GM12878 (cell line): ENCODE measurements around the gene MAML2. TPM values are rescaled to one million over a fixed set of nuclear protein-coding genes. Genes with fewer than 3 reads are reported as not detected.

Experiments
- ATAC-seq: fragments of 200-7000 bp; cut with Tn5 transposase; 3 replicates; pipeline ENCODE4 v1.9.1; 2020; ENCODE audit warnings: mild to moderate bottlenecking, moderate library complexity
- BruUV-seq: library from RNA; stranded (reverse); fragments of 400-500 nt; replicated peaks from 2 replicates; lab custom pipeline; 2021; lab: Mats Ljungman, UMichigan
- CTCF ChIA-PET: fragments of 300-600 bp; sonication (Branson Sonifier 250); formaldehyde crosslinking; extraction: SDS; loops from one replicate; lab custom pipeline; 2021; ENCODE audit warnings: inconsistent platforms; lab: Yijun Ruan, JAX
- POLR2A ChIA-PET: fragments of 350-600 bp; formaldehyde crosslinking; extraction: SDS; loops from one replicate; lab custom pipeline; 2021; ENCODE audit warnings: inconsistent platforms; lab: Charles Lee
- RAD21 ChIA-PET: fragments of 300-600 bp; sonication (Branson Sonifier 250); formaldehyde crosslinking; loops from one replicate; lab custom pipeline; 2023; ENCODE audit warnings: antibody characterized with exemption; ENCODE audit not compliant: unreplicated experiment; lab: Charles Lee
- SMC1A ChIA-PET: fragments of 300-600 bp; sonication (Branson Sonifier 250); formaldehyde crosslinking; loops from one replicate; lab custom pipeline; 2023; ENCODE audit not compliant: unreplicated experiment, uncharacterized antibody; lab: Charles Lee
- DNase-seq: peaks from one replicate; pipeline ENCODE4 v3.0.0-alpha.2; 2011; ENCODE audit warnings: low read depth, low spot score
- FAIRE-seq: peaks from 3 replicates; lab custom pipeline; 2011; peaks lifted over from hg19 to GRCh38; lab: Jason Lieb, UNC
- H2AFZ ChIP-seq: 2 replicates; pipeline ENCODE4 v1.6.0; 2011; ENCODE audit warnings: low read depth, low read length, control low read depth; ENCODE audit not compliant: control insufficient read depth
- H3K27ac ChIP-seq: 2 replicates; pipeline ENCODE4 v1.5.1; 2011; ENCODE audit warnings: control low read depth; ENCODE audit not compliant: control insufficient read depth, insufficient read depth
- H3K27me3 ChIP-seq, 2 experiments: replicated peaks in 1 of 2; 2 replicates each; pipeline versions ENCODE4 v1.6.0 to v1.6.1; 2011; ENCODE audit warnings: low read length in 1 of 2; ENCODE audit not compliant: control insufficient read depth in 2 of 2, insufficient read depth in 2 of 2
- H3K36me3 ChIP-seq, 2 experiments: 2 replicates each; pipeline ENCODE4 v1.5.1; 2011; ENCODE audit warnings: low read length in 1 of 2; ENCODE audit not compliant: control insufficient read depth in 2 of 2, insufficient read depth in 2 of 2
- H3K4me1 ChIP-seq: 2 replicates; pipeline ENCODE4 v1.6.1; 2011; ENCODE audit warnings: mild to moderate bottlenecking, low read length, moderate library complexity, mixed read lengths; ENCODE audit not compliant: control insufficient read depth, insufficient read depth
- H3K4me2 ChIP-seq: 2 replicates; pipeline ENCODE4 v1.6.0; 2011; ENCODE audit warnings: control low read depth; ENCODE audit not compliant: control insufficient read depth, insufficient read depth
- H3K4me3 ChIP-seq: fragments of 200-600 bp; sonication (generic); 2 replicates; pipeline ENCODE4 v1.5.1; 2016
- H3K79me2 ChIP-seq: 2 replicates; pipeline ENCODE4 v1.6.0; 2011; ENCODE audit warnings: low read length; ENCODE audit not compliant: control insufficient read depth, insufficient read depth
- H3K9ac ChIP-seq: 2 replicates; pipeline ENCODE4 v1.8.0; 2011; ENCODE audit warnings: low read length, control low read depth, mixed read lengths; ENCODE audit not compliant: control insufficient read depth, insufficient read depth
- H3K9me3 ChIP-seq: replicated peaks from 3 replicates; pipeline ENCODE4 v1.5.1; 2011; ENCODE audit warnings: mild to moderate bottlenecking, low read length; ENCODE audit not compliant: control insufficient read depth, insufficient read depth
- H4K20me1 ChIP-seq: 2 replicates; pipeline ENCODE4 v1.6.0; 2011; ENCODE audit not compliant: control insufficient read depth, insufficient read depth
- EZH2 ChIP-seq: IDR thresholded peaks from 2 replicates; pipeline ENCODE4 v1.6.1; 2012; ENCODE audit warnings: low read depth, mild to moderate bottlenecking, control low read depth, inconsistent platforms, low read length, borderline replicate concordance; ENCODE audit not compliant: control insufficient read depth
- GABPA ChIP-seq: IDR thresholded peaks from 2 replicates; pipeline ENCODE4 v1.6.1; 2014; ENCODE audit warnings: antibody characterized with exemption, low read depth, mild to moderate bottlenecking, inconsistent platforms
- LARP7 ChIP-seq: fragments of 450-650 bp; IDR thresholded peaks from 2 replicates; pipeline ENCODE4 v1.6.1; 2017; ENCODE audit warnings: mild to moderate bottlenecking
- MTA2 ChIP-seq: fragments of 450-650 bp; IDR thresholded peaks from 2 replicates; pipeline ENCODE4 v1.6.1; 2016; ENCODE audit warnings: low read depth, mild to moderate bottlenecking, moderate library complexity
- MXI1 ChIP-seq: fragments of 150-350 bp; IDR thresholded peaks from 2 replicates; pipeline ENCODE4 v1.6.1; 2011; ENCODE audit warnings: low read depth, mild to moderate bottlenecking, inconsistent platforms, low read length, improper control_type of control experiment
- NRF1 ChIP-seq: conservative IDR thresholded peaks from 2 replicates; pipeline ENCODE4 v1.6.1; 2011; ENCODE audit warnings: mild to moderate bottlenecking, low read depth, low read length, improper control_type of control experiment
- PML ChIP-seq: IDR thresholded peaks from 2 replicates; pipeline ENCODE4 v1.6.1; 2012; ENCODE audit warnings: low read length, inconsistent platforms
- POLR2AphosphoS5 ChIP-seq: IDR thresholded peaks from 2 replicates; pipeline ENCODE4 v1.6.1; 2011; ENCODE audit warnings: mild to moderate bottlenecking, low read length, inconsistent platforms
- RCOR1 ChIP-seq: conservative IDR thresholded peaks from 2 replicates; pipeline ENCODE4 v1.6.1; 2012; ENCODE audit warnings: low read depth, low read length, improper control_type of control experiment
- STAT3 ChIP-seq: IDR thresholded peaks from 2 replicates; pipeline ENCODE4 v1.6.1; 2011; ENCODE audit warnings: low read depth, low read length, improper control_type of control experiment
- SUPT20H ChIP-seq: IDR thresholded peaks from 2 replicates; pipeline ENCODE4 v1.6.1; 2011; ENCODE audit warnings: low read depth, mild to moderate bottlenecking, low read length, moderate library complexity, borderline replicate concordance; ENCODE audit not compliant: control insufficient read depth
- WRNIP1 ChIP-seq: IDR thresholded peaks from 2 replicates; pipeline ENCODE4 v1.6.1; 2011; ENCODE audit warnings: low read depth, low read length, improper control_type of control experiment, borderline replicate concordance
- ZBED1 ChIP-seq: IDR thresholded peaks from 2 replicates; pipeline ENCODE4 v1.6.1; 2016; ENCODE audit warnings: borderline replicate concordance
- ZZZ3 ChIP-seq: IDR thresholded peaks from 2 replicates; pipeline ENCODE4 v1.6.1; 2011; ENCODE audit warnings: low read depth; ENCODE audit not compliant: control insufficient read depth, insufficient read length
- WGBS: methylation state at CpG from one replicate; pipeline ENCODE4 v1.1.6; 2016; ENCODE audit warnings: low lambda C conversion rate; ENCODE audit not compliant: insufficient replicate concordance, insufficient coverage; ENCODE audit errors: missing lambda C conversion rate; 5-methylcytosine and 5-hydroxymethylcytosine counted together
- in situ Hi-C: fragments of 300-500 bp; cut with MboI; formaldehyde crosslinking; loops from 9 replicates; pipeline ENCODE4 v1.14.3; 2018; ENCODE audit warnings: mixed read lengths
- intact Hi-C: fragments of 100-400 bp; cut with micrococcal nuclease; formaldehyde crosslinking; loops from one replicate; pipeline ENCODE4 v1.14.2; 2022; ENCODE audit not compliant: unreplicated experiment
- polyA plus RNA-seq, 11 experiments: library from polyadenylated mRNA; depleted of rRNA in 4 of 11; unstranded in 6 of 11; stranded (reverse) in 5 of 11; fragments of >200 nt; fragmentation: Nextera tagmentation in 4 of 11; fragmentation: Illumina TruSeq in 1 of 11; extraction: Ambion mirVana in 4 of 11; extraction: Trizol in 1 of 11; gene quantifications; 1 replicate in 1 of 11; 2 replicates in 10 of 11; pipeline versions ENCODE4 v1.2.1 to v1.2.3, GENCODE V29; 2011 to 2016; ENCODE audit warnings: inconsistent platforms in 2 of 11, missing spikeins in 2 of 11, low read depth in 1 of 11
- total RNA-seq, 4 experiments: library from RNA; depleted of rRNA in 3 of 4; stranded (reverse); fragments of >200 nt in 3 of 4; fragmentation: Illumina TruSeq in 1 of 4; extraction: Trizol in 1 of 4; gene quantifications; 2 replicates each; pipeline versions ENCODE4 v1.2.1 to v1.2.3, GENCODE V29; 2013 to 2021
- TF ChIP-seq, protein P1 (sequence below): IDR thresholded peaks from 2 replicates; pipeline ENCODE4 v1.6.1; 2011; ENCODE audit warnings: borderline replicate concordance, low read depth, mild to moderate bottlenecking, moderate library complexity, mixed read lengths, low read length; ENCODE audit not compliant: insufficient read depth; ENCODE audit errors: extremely low read length
- TF ChIP-seq, protein P2 (sequence below): fragments of 450-650 bp; IDR thresholded peaks from 2 replicates; pipeline ENCODE4 v1.6.1; 2018; ENCODE audit warnings: mild to moderate bottlenecking, low read depth, moderate library complexity; ENCODE audit not compliant: partially characterized antibody
- TF ChIP-seq, protein P3 (sequence below): fragments of 450-650 bp; formaldehyde crosslinking; IDR thresholded peaks from 2 replicates; pipeline ENCODE4 v1.5.0; 2022; ENCODE audit warnings: mild to moderate bottlenecking, missing genetic modification characterization

MAML2 gene
- total and polyA plus RNA-seq, 10 of the 15 experiments (the other 5 are each of a cell fraction or from before 2014, with no cell fraction given) = 2.5 to 15.1 (median 12.0) TPM

DNA sequence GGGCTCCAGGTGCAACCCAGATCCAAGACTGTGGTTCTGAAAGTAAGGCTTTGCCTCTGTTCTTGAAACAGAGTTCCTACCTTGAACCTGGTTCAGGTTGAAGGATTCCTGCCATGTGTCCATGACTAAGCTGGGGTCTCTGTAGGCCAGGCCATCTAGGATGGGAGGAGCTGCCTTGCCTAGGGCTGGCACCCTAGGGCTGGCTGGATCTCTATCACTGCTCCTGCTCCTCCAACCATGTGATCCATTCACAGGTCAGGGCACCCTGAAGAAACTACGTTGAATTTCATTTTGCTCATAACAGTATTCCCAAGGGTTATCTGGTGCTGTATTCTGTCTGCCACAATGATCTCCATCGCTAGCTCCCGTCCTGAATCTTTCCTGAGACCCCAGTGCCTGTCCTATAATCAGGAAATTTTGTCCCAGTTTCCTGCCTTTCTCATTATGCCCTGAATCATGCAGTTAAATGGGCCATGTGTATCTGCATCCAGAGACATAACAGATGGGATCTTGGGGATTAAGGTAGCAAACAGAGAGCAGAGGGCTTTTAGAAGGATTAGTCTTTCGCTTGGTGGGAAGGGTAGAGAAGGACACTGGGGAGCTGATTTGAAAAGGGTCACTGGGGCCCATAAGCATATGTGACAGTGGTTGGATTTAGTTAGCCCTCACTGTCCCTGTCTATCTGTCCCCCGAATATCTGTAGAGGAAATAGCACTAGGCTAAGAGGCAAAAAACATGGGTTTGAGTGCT is 320.9 kb downstream of the MAML2 start:
- H3K9me3 ChIP-seq = no peaks in the 10 kb centered on the region
- H3K4me1 ChIP-seq = no peaks in the 10 kb centered on the region
- no peak for DNase-seq
- BruUV-seq = no TSS peak
- TF ChIP-seq GABPA (no peak), SUPT20H (no peak), RCOR1 (no peak), MXI1 (no peak), WRNIP1 (no peak), LARP7 (no peak), PML (no peak), STAT3 (no peak), MTA2 (no peak), POLR2AphosphoS5 (no peak), ZZZ3 (no peak), NRF1 (no peak), EZH2 (no peak), ZBED1 (no peak)
- TF ChIP-seq, protein P1, sequence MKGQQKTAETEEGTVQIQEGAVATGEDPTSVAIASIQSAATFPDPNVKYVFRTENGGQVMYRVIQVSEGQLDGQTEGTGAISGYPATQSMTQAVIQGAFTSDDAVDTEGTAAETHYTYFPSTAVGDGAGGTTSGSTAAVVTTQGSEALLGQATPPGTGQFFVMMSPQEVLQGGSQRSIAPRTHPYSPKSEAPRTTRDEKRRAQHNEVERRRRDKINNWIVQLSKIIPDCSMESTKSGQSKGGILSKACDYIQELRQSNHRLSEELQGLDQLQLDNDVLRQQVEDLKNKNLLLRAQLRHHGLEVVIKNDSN = no peak
- TF ChIP-seq, protein P2, sequence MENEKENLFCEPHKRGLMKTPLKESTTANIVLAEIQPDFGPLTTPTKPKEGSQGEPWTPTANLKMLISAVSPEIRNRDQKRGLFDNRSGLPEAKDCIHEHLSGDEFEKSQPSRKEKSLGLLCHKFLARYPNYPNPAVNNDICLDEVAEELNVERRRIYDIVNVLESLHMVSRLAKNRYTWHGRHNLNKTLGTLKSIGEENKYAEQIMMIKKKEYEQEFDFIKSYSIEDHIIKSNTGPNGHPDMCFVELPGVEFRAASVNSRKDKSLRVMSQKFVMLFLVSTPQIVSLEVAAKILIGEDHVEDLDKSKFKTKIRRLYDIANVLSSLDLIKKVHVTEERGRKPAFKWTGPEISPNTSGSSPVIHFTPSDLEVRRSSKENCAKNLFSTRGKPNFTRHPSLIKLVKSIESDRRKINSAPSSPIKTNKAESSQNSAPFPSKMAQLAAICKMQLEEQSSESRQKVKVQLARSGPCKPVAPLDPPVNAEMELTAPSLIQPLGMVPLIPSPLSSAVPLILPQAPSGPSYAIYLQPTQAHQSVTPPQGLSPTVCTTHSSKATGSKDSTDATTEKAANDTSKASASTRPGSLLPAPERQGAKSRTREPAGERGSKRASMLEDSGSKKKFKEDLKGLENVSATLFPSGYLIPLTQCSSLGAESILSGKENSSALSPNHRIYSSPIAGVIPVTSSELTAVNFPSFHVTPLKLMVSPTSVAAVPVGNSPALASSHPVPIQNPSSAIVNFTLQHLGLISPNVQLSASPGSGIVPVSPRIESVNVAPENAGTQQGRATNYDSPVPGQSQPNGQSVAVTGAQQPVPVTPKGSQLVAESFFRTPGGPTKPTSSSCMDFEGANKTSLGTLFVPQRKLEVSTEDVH = no peak
- TF ChIP-seq, protein P3, sequence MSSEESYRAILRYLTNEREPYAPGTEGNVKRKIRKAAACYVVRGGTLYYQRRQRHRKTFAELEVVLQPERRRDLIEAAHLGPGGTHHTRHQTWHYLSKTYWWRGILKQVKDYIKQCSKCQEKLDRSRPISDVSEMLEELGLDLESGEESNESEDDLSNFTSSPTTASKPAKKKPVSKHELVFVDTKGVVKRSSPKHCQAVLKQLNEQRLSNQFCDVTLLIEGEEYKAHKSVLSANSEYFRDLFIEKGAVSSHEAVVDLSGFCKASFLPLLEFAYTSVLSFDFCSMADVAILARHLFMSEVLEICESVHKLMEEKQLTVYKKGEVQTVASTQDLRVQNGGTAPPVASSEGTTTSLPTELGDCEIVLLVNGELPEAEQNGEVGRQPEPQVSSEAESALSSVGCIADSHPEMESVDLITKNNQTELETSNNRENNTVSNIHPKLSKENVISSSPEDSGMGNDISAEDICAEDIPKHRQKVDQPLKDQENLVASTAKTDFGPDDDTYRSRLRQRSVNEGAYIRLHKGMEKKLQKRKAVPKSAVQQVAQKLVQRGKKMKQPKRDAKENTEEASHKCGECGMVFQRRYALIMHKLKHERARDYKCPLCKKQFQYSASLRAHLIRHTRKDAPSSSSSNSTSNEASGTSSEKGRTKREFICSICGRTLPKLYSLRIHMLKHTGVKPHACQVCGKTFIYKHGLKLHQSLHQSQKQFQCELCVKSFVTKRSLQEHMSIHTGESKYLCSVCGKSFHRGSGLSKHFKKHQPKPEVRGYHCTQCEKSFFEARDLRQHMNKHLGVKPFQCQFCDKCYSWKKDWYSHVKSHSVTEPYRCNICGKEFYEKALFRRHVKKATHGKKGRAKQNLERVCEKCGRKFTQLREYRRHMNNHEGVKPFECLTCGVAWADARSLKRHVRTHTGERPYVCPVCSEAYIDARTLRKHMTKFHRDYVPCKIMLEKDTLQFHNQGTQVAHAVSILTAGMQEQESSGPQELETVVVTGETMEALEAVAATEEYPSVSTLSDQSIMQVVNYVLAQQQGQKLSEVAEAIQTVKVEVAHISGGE = no peak
- WGBS = 88% methylated on average over 5 of the region's 5 CpGs
- FAIRE-seq = no peak
- no peak overlapping the region for H2AFZ ChIP-seq
- in situ Hi-C loops (no loop called here), intact Hi-C loops (no loop called here)
- H3K9ac ChIP-seq = no peak overlapping the region
- ChIA-PET RAD21 (no interaction called here), SMC1A (no interaction called here), CTCF (interaction anchor here (1.1 to 1.4 kb wide), 3 partner anchors 9 to 321 kb away, joined by 3 to 4 read pairs (median 3); partner anchors contain the start of gene MAML2), POLR2A (no interaction called here)
- no peak overlapping the region for H3K4me3 ChIP-seq
- H3K27ac ChIP-seq = no peak overlapping the region
- H3K4me2 ChIP-seq = no peak overlapping the region
- no peaks in the 10 kb centered on the region; the same call in 1 of the 2 replicates for H4K20me1 ChIP-seq
- no peaks in the 10 kb centered on the region for H3K27me3 ChIP-seq
- H3K36me3 ChIP-seq = no peaks in the 10 kb centered on the region
- no peak for ATAC-seq
- H3K79me2 ChIP-seq = no peaks in the 10 kb centered on the region
